Smooth muscle cell of trachea (primary cell): ENCODE measurements around the gene PRR27. TPM values are rescaled to one million over a fixed set of nuclear protein-coding genes. Genes with fewer than 3 reads are reported as not detected.

Experiments used
- total RNA-seq: library from RNA; depleted of rRNA; stranded (reverse); fragments of >200 nt; gene quantifications from 2 replicates; pipeline ENCODE4 v1.2.1, GENCODE V29; 2014

PRR27 gene
- total RNA-seq: not detected in 2 replicates

DNA sequence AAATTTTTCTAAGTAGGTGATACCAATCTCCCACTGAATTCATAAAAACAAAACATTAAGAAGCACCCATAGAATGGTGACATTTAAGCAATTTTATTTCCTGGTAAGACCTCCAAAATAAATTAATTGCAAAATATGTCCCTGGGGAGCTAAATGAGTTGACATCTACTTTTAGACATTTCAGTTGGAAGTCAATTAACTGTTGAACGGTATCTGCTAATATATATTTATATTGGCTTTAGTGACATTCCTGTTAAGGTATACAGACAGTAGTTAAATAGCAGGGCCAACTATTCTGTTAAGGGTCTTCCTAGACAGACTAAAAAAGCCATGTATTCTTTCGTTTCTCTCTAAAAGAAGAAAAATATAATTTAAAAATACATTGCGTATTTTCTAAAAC, at the start of gene PRR27:
Gene PRR27 (plus strand): TSS at position 301 of the 400 bp plus-strand sequence. CDS start 139 bp downstream, outside the sequence.

DNA sequence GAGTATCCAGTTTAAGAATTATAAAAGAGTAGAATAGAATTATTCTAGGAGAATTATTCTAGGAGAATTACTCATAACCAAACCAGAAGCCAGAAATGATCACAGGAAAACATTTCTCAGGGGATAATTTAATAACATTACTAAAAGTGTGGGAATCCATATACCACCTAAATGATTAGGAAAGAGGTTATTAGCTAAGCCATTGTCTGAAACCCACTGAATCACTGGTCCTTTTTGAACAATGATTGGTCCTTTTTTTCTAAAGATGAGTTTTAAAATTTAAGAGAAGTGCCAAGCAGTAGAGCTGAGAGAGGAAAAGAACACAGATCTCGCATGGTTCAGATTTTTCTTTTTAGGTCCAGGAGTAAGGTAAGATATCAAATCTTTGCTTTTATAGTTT, 41.4 kb downstream of the PRR27 start, which contains the start of gene ODAM:
Gene ODAM (plus strand): TSS at position 301 of the 400 bp plus-strand sequence. CDS start 819 bp downstream, outside the sequence.

Other genes with a start within 250 kb of the PRR27 start
- gene CSN1S1, start 223.2 kb upstream of the PRR27 start, total RNA-seq: not detected in 2 replicates
- not detected in 2 replicates for gene CSN2, start 188.5 kb upstream of the PRR27 start, total RNA-seq
- gene STATH, start 158.3 kb upstream of the PRR27 start, total RNA-seq: not detected in 2 replicates
- gene HTN3, start 125.8 kb upstream of the PRR27 start, total RNA-seq: not detected in 2 replicates
- gene HTN1, start 103.8 kb upstream of the PRR27 start, total RNA-seq: not detected in 2 replicates
- not detected in 2 replicates for gene ODAM, start 41.5 kb downstream of the PRR27 start, total RNA-seq
- gene FDCSP, start 71.9 kb downstream of the PRR27 start, total RNA-seq: not detected in 2 replicates
- not detected in 2 replicates for gene CSN3, start 88.4 kb downstream of the PRR27 start, total RNA-seq
- gene CABS1, start 180.7 kb downstream of the PRR27 start, total RNA-seq: not detected in 2 replicates
- not detected in 2 replicates for gene SMR3A, start 206.5 kb downstream of the PRR27 start, total RNA-seq
- gene SMR3B, start 228.9 kb downstream of the PRR27 start, total RNA-seq: not detected in 2 replicates
- not detected in 2 replicates for gene OPRPN, start 243.7 kb downstream of the PRR27 start, total RNA-seq